GM21381 (cell line): Measurements from ENCODE around the gene MUC2.

Source experiments
- ATAC-seq: cut with Tn5 transposase; IDR thresholded peaks from one replicate; pipeline ENCODE4 v1.9.1; 2021; ENCODE audit warnings: mild to moderate bottlenecking, moderate library complexity; ENCODE audit not compliant: unreplicated experiment

MUC2 gene

GRCh38 chr11:1074244-1075221 lies at the start of gene MUC2:
Gene MUC2, plus strand, starts transcription at chr11:1074874.
- no peak for ATAC-seq

GRCh38 chr11:1025410-1026162 lies 49.1 kb upstream of the MUC2 start:
- no peak for ATAC-seq

- no peak for ATAC-seq
Measured at GRCh38 chr11:1026163-1026450, 48.6 kb upstream of the MUC2 start.

GRCh38 chr11:1026641-1027482 lies 47.8 kb upstream of the MUC2 start:
- ATAC-seq: no peak

GRCh38 chr11:1027483-1028290 lies 47.0 kb upstream of the MUC2 start:
- ATAC-seq: no peak

- no peak for ATAC-seq
Measured at GRCh38 chr11:1028291-1028540, 46.5 kb upstream of the MUC2 start.

GRCh38 chr11:1028616-1029015 lies 46.1 kb upstream of the MUC2 start:
- ATAC-seq: no peak

GRCh38 chr11:1029051-1029450 lies 45.6 kb upstream of the MUC2 start:
- ATAC-seq: no peak

GRCh38 chr11:1029654-1030053 lies 45.0 kb upstream of the MUC2 start:
- ATAC-seq: no peak

GRCh38 chr11:1030086-1030485 lies 44.6 kb upstream of the MUC2 start:
- no peak for ATAC-seq

GRCh38 chr11:1030556-1030955 lies 44.1 kb upstream of the MUC2 start:
- no peak for ATAC-seq

GRCh38 chr11:1031121-1031899 lies 43.4 kb upstream of the MUC2 start:
- no peak for ATAC-seq

GRCh38 chr11:1032310-1032891 lies 42.3 kb upstream of the MUC2 start:
- ATAC-seq: no peak

- ATAC-seq: no peak
Measured at GRCh38 chr11:1033016-1033798, 41.5 kb upstream of the MUC2 start.

GRCh38 chr11:1034001-1034400 lies 40.7 kb upstream of the MUC2 start:
- ATAC-seq: no peak

GRCh38 chr11:1034456-1035295 lies 40.0 kb upstream of the MUC2 start:
- ATAC-seq: no peak

GRCh38 chr11:1035577-1036283 lies 38.9 kb upstream of the MUC2 start:
- ATAC-seq: no peak
